Measurements from ENCODE around the gene AHR.
"Not testable (repeated sequence)": the region's sequence is repeated elsewhere in the genome, so short reads cannot be mapped to it uniquely, and the experiment has no call there.

Gene AHR

GRCh38 chr7:17385612-17386011 lies 87.2 kb downstream of the AHR start:
- in situ Hi-C loops (cut with HindIII; ENCODE audit: low sequenced_read_pairs): no loop called here
- DNase-seq (ENCODE audit: low read depth): no peak
- no peak overlapping the region for H3K4me3 ChIP-seq (ENCODE audit: low read depth, low read length)
- TF ChIP-seq CTCF (IDR thresholded peaks at IDR 0.05; ENCODE audit: low read depth, low read length, missing control alignments): no peak

- no peak overlapping the region for H3K4me3 ChIP-seq (ENCODE audit: low read depth, low read length)
- no peak for TF ChIP-seq CTCF (IDR thresholded peaks at IDR 0.05; ENCODE audit: low read depth, low read length, missing control alignments)
- in situ Hi-C loops (cut with HindIII; ENCODE audit: low sequenced_read_pairs): no loop called here
- no peak for DNase-seq (ENCODE audit: low read depth)
Observed at GRCh38 chr7:17390392-17390791, 91.9 kb downstream of the AHR start.

- in situ Hi-C loops (cut with HindIII; ENCODE audit: low sequenced_read_pairs): no loop called here
- no peak for TF ChIP-seq CTCF (IDR thresholded peaks at IDR 0.05; ENCODE audit: low read depth, low read length, missing control alignments)
- no peak overlapping the region for H3K4me3 ChIP-seq (ENCODE audit: low read depth, low read length)
- DNase-seq (ENCODE audit: low read depth): no peak
Observed at GRCh38 chr7:17391366-17391765, 92.9 kb downstream of the AHR start.

- peak; percentile 93 for DNase-seq (ENCODE audit: low read depth)
- in situ Hi-C loops (cut with HindIII; ENCODE audit: low sequenced_read_pairs): no loop called here
- H3K4me3 ChIP-seq (ENCODE audit: low read depth, low read length): no peak overlapping the region
- TF ChIP-seq CTCF (IDR thresholded peaks at IDR 0.05; ENCODE audit: low read depth, low read length, missing control alignments): no peak
Observed at GRCh38 chr7:17392846-17393245, 94.4 kb downstream of the AHR start.

DNA sequence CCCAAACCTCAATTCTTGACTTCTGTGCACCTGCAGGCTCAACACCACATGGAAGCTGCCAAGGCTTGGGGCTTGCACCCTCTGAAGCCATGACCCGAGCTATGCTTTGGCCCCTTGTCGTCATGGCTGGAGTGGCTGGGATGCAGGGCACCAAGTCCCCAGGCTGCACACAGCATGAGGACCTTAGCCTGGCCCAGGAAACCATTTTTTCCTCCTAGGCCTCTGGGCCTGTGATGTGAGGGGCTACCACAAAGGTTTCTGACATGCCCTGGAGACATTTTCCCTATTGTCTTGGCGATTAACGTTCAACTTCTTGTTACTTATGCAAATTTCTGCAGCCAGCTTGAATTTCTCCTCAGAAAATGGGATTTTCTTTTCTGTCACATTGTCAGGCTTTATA lies 96.1 kb downstream of the AHR start:
- DNase-seq (ENCODE audit: low read depth); H3K4me3 ChIP-seq (ENCODE audit: low read depth, low read length); in situ Hi-C loops (cut with HindIII; ENCODE audit: low sequenced_read_pairs): not testable (repeated sequence)

Measured in astrocyte of the cerebellum (primary cell).